Measurements from ENCODE around the gene SNPH.
"Not testable (repeated sequence)": the region's sequence is repeated elsewhere in the genome, so short reads cannot be mapped to it uniquely, and the experiment has no call there.

SNPH gene, protein sequence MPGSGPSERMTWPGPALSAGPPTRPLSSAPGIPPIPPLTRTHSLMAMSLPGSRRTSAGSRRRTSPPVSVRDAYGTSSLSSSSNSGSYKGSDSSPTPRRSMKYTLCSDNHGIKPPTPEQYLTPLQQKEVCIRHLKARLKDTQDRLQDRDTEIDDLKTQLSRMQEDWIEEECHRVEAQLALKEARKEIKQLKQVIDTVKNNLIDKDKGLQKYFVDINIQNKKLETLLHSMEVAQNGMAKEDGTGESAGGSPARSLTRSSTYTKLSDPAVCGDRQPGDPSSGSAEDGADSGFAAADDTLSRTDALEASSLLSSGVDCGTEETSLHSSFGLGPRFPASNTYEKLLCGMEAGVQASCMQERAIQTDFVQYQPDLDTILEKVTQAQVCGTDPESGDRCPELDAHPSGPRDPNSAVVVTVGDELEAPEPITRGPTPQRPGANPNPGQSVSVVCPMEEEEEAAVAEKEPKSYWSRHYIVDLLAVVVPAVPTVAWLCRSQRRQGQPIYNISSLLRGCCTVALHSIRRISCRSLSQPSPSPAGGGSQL

DNA sequence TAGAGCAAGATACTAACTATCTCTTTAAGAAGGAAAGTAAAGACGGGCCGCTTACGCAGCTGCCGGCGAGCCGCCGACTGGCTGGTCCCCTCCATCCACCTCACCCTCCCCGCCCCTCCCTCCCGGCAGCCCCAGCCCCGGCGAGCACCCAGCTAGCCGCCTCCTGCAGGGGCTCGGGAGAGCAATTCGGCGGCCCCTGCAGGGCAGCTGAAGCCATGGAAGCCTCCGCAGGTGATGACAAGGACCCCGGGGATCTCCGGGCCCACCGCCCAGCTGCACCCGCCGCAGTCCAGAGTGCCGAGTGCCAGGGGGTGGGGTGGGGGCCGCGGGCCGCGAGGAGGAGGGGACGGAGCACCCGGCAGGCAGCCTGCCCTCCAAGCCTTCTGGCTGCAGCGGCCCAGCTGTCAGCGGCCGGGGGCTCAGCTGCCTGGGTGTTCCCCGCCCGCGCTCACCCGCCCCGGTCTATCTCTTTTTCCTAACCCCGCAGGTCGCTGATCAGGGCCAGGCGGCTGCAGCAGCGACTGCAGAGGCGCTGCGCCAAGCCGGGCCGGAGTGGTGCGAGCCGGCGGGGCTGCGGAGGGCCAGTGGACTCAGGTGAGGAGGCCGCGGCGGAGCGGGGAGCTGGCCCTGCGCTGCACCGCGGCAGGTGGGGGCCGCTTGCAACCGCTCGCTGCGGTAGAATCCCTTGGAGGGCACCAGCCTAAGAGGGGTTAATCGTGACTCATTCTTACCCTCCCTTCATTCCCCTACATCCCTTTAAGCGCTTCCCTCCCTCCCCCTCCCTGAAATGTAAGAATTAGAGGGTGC is at the start of gene SNPH:
Gene SNPH, plus strand, starts transcription at position 128 of the 807 bp plus-strand sequence. CDS start 29,946 bp downstream, outside the sequence.
- DNase-seq: peak; percentile 73

DNA sequence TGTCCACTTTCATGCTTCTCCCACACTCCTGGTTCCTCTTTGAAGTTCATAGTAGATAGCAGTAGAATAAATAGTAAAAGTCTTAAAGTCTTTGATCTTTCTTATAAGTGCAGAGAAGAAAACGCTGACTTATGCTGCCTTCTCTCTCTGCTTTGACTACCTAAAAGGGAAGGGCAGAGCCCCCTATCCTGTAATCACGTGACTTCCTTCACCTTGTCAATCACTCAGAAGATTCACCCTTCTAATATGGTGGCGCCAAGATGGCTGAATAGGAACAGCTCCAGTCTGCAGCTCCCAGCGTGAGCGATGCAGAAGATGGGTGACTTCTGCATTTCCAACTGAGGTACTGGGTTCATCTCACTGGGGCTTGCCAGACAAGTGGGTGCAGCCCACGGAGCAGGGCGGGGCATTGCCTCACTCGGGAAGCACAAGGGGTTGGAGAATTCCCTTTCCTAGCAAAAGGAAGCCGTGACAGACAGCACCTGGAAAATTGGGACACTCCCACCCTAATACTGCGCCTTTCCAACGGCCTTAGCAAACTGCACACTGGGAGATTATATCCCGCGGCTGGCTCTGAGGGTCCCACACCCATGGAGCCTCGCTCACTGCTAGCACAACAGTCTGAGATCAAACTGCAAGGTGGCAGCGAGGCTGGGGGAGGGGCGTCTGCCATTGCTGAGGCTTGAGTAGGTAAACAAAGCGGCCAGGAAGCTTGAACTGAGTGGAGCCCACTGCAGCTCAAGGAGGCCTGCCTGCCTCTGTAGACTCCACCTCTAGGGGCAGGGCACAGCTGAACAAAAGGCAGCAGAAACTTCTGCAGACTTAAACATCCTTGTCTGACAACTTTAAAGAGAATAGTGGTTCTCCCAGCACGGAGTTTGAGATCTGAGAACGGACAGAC is 49.3 kb upstream of the SNPH start:
- not testable (repeated sequence) for DNase-seq

DNA sequence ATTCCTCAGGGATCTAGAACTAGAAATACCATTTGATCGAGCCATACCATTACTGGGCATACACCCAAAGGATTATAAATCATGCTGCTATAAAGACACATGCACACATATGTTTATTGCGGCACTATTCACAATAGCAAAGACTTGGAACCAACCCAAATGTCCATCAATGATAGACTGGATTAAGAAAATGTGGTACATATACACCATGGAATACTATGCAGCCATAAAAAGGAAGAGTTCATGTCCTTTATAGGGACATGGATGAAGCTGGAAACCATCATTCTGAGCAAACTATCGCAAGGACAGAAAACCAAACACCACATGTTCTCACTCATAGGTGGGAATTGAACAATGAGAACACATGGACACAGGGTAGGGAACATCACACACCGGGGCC is 43.3 kb upstream of the SNPH start:
- not testable (repeated sequence) for DNase-seq

DNA sequence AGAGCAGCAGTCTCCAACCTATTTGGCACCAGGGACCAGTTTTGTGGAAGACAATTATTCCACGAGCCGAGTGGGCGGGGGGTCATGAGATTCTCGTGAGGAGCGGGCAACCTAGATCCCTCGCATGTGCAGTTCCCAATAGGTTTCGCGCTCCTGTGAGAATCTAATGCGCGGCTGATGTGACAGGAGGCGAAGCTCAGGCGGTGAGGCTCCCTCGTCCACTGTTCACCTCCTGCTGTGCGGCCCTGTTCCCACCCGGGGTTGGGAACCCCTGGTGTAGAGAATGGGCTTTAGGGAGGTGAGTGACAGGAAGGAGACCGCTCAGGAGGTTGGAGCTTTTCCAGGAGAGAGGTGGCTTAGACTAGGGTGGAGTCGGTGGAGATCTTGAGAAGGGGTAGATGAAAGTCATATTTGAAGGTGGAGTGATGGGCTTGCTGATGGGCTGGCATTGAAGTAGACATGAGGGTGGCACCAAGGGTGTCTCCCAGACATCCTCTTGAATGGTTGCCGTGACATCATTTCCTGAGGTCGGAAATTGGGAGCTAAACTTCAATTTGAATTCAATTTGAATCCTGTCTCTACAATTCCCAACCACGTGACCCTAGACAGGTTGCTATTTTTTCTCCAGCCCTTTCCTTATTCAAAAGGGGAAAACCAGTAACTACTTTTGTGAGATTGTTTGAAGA is 41.7 kb upstream of the SNPH start:
- no peak for DNase-seq

DNA sequence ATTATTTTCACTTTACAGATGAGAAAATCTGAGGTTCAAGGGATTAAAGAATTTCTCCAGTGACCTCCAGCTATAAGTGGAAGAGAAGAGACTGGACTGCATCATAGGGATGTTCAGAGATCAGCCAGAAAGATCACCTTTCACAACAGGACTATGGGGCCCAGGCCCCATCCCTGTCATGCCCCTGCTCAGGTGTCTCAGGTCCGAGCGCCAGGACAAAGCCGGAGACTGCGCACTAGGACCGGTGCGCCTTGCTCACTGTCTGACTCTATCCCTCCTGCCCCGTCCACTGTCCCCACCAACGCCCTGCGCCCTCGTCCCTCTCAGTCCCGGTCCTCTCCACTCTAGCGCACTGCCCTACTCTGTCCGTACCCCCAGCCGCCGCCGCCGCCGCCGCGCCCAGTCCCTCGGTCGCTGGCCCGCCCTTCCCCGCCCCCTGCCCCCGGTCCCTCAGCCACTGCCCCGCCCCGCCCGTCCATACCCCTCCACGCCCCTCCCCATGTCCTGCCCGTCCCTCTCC is 40.8 kb upstream of the SNPH start:
- peak; percentile 89 for DNase-seq

DNA sequence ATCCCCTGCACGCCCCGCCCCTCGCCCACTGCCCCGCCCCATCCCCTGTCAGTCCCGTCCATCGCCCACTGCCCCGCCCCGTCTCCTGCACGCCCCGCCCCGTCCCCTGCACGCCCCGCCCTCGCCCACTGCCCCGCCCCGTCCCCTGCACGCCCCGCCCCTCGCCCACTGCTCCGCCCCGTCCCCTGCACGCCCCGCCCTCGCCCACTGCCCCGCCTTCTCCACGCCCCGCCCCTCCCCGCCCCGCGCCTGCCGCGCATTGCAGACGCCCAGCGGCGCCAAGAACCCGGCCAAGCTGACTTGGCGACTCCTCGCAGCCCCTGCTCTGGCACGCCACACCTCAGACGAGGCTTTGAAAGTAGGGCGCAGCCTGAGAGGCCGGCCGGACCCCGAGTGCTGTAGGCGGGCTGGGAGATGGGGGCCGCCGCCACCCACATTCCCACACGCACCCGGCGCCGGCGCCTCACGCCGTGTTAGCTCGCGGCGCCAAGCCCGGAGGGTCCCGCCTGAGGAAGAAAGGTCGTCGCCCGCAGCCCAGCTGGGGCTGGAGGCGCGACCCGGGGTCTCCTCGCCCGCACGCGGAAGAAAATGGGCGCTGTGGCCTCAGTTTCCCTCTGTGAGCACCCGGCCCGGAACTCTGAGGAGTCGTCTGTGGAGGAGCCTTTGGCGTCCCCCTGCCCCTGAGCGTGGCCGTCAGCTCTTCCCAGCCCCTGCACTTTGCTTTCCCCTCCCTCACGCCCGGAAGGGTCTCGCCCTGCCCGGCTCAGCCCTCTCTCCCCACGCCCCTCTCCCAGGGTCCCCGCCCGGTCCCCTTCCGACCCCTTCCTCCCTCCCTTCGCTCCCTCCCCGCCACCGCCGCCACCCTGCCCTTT is 40.1 kb upstream of the SNPH start, which contains the start of gene RAD21L1:
Gene RAD21L1, plus strand, starts transcription at position 262 of the 872 bp plus-strand sequence. CDS start 2,410 bp downstream, outside the sequence.
- DNase-seq: peak; percentile 89

DNA sequence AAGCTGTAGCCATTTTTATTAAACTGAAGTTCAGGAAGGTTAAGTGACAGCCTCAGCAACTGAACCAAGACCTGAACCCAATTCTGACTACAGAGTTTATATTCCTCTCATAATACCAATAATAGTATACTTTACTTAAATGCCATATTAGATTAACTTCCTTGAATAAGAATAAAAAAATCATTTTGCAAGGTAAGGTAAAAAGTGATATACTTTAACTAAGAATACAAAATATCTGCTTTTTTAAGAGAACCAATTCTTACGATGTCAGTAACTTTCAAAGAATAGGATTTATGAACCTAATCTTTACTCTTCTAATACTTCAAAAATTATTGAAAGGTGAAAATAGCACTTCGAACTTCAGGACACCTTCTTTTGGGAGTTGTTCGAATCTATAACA is 36.6 kb upstream of the SNPH start:
- DNase-seq: no peak

DNA sequence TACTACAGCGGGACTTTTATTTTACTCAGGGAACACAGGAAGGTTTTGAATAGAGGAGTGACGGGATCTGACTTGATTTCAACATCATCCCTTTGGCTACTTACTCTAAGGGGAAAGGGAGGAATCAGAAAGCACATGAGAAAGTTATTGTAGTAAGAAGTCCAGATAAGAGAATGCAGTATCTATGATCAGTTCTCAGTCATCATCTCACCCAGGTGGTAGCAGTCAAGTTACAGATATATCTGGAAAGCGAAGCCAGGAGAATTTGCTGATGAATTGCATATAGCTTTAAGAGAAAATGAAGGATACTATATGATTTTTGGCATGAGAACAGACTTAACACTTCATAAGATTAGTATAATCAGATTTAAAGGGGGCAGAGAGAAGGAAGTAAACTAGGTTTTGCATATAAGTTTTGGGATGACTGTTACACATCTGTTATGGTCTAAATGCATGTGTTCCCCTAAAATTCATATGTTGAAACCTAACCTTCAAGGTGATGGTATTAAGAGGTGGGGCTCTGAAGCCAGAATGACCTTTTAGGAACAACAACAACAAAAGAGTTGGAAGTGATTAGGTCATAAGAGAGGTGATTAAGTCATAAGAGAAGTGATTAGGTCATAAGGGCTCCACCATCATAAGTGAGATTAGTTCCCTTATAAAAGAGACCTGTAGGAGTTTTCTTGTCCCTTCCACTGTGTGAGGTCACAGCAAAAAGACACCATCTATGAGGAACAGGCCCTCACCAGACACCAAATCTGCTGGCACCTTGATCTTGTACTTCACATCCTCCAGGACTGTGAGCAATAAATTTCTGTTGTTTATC is 33.6 kb upstream of the SNPH start:
- no peak for DNase-seq

DNA sequence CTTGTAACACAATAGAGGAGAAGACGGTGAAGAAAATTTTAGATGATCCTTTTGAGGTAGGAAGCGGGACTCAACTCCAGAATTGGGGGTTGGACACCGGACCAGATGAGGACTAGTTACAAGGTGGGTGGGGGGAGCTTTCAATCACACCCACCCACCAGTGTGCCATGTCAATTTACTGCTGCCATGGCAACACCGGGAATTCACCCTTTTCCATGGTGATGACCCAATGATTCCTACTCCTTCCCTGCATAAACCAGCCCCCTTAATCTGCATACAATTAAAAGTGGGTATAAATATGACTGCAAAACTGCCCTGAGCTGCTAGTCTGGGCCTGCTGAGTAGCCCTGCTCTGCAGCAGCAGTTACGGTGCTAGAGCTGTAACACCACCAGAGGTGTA is 25.5 kb upstream of the SNPH start:
- no peak for DNase-seq

DNA sequence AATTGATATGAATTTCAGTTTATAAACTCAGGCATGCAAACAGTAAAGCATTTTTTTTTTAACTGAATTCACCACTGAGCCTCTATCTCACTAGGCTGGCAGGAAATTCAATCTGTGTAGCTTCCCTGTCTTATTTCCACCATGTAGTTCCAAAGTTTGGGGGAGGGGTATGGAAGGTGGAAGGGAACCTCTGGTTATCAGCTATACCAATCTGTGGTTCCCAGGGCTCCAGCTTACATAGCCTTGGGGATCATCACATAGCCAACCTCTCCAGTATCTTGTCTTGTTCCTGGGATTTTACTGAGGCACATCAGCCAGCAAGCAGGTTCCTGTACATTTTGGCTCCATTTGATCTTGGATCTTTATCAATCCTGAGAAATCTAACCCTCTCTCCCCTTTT is 24.6 kb upstream of the SNPH start:
- DNase-seq: no peak

DNA sequence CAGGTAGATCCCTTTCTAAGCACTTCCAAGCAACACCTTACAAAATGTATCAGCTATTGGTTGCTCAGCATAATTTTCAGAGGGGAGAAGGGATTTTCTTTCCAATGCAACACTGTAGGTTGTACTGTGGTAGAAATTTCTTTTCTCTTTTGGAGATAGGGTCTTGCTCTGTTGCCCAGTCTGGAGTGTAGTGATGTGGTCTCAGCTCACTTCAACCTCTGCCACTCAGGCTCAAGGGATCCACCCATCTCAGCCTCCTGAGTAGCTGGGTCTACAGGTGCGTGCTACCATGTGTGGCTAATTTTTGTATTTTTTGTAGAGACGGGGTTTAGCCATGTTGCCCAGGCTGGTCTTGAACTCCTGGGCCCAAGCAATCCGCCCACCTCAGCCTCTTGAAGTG is 24.0 kb upstream of the SNPH start:
- no peak for DNase-seq

DNA sequence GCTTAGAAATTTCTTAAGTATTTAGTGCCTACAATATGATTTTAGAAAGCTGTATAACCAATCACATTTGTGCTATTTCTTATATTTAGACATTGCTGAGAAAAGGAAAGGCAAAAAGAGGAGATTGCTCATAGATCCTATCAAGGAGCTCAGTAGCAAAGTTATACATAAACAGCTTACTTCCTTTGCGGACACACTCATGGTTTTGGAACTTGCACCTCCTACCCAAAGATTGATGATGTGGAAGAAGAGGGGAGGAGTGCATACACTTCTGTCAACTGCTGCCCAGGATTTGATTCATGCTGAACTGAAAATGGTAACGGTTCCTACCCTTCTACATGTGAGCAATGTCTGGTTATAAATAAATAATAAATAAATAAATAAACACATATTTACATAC is 23.6 kb upstream of the SNPH start:
- no peak for DNase-seq

DNA sequence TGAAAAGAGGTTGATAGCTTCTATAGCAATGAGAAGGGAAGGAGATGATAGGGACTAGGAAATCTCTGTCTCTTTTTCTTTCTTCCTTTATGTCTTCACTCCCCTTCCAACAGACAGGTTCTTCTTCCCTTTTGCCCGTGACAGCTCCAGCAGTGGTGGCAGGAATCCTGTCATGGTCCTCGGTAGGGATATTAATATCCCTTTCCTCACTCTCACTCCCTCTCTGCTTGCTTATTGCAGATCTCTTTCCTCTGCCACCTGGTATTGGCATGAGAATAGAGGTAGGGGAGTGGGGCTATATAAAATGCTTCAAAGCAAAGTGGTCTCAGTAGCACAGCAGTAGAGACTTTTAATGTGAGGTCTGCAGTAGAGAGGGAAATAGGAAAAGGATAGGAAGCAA is 20.5 kb upstream of the SNPH start:
- DNase-seq: no peak

DNA sequence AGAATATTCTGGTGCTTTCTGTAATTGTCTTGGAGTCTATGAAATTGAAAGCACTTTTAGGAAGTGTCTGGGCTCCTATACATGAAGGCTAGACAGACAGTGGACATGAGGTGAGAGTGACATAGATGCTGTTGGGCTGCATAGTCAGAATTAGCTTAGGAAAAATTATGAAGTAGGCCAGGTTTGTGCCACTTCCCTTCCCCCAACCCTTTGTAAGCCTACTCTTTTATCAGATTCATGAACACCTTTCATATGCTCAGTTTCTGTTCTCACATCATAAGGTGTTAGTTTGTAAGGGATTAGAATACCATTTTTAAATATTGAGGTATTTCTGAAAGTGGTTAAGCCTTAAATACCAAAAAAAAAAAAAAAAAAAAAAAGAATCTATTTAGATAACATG is 18.4 kb upstream of the SNPH start:
- no peak for DNase-seq

DNA sequence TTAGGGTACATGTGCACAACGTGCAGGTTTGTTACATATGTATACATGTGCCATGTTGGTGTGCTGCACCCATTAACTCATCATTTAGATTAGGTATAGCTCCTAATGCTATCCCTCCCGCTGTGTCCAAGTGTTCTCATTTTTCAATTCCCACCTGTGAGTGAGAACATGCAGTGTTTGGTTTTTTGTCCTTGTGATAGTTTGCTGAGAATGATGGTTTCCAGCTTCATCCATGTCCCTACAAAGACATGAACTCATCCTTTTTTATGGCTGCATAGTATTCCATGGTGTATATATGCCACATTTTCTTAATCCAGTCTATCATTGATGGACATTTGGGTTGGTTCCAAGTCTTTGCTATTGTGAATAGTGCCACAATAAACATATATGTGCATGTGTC is 15.8 kb upstream of the SNPH start:
- not testable (repeated sequence) for DNase-seq

DNA sequence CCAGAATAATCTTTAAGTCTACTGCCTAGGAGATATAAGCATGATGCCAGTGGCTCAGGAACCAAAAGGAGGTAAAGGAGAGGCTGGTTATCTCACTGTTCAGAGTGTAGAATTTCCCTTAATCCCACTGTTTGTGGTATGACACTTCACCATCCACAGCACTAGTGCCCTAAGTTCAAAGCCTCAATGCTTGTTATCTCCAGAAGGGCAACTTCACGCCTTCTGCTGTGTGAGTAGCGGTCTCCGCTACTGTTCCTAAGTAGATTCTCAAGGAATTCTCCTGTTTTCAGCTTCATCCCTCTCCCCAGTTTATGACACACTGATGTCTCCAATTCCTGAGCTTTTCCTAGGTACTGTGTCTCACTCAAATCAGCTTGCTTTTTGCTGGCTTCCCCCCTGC is 13.7 kb upstream of the SNPH start:
- DNase-seq: no peak

DNA sequence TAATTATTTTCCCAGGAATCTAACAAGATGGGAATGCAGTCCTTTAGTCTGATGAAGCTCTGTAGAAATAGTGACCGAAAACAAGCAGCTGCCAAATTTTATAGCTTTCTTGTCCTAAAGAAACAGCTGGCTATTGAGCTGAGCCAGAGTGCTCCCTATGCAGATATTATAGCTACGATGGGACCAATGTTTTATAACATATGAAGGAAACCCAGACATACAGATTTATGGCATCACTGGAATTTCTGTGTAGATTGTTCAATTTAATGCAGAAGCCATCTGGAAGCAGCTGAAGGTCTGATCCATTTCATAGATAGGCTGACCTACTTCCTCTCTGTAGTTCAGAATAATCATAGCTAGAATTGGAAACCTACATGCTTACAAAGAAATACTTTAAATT is 11.8 kb upstream of the SNPH start:
- DNase-seq: no peak

DNA sequence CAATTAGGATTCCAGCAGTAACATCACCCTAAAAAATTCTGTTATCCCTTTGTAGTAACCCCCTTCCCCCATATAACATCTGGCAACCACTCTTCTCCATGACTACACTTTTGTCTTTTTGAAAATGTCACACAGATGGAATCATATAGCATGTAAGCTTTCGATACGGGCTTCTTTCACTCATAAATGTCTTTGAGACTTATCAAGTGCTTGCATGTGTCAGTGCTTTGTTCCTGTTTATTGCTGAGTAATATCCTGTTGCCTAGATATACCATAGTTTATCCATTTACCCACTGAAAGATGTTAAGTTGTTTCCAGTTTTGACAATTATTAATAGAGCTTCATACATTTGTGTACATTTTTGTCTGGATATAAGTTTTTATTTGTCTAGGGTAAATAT is 10.4 kb upstream of the SNPH start:
- no peak for DNase-seq

DNA sequence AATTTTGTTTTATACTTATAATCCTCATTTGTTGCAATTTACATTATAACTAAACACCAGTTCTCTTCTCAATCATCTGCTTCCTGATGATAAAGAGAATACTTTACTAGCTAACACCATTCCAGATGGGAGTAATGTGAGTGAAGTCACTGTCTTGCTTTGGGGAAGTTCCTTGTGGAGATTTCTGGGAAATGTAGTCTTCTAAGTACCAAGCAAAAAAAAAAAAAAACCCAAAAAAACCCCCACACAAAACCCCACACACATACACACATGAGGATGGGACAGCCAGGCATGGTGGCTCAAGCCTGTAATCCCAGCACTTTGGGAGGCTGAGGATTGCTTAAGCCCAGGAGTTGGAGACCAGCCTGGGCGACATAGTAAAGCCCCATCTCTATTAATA is 2.2 kb upstream of the SNPH start:
- peak; percentile 23 for DNase-seq

DNA sequence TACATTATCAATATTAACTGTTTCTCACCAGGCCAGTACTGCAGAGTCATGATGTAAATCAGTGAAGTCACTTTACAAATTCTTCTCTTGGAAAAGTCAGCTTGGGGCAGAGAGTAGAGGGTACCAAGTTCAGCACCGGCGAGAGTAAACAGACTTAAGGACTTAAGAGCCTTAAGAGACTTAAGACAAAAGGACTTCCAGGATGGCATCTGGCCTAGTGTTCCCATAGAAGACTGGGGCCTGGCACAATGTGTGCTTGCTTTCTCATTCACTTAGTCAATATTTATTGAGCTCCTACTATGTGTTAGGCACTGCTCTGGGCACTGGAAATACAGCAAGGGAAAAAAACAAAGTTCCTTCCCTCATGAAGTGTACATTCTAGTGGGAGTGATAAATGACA is 1.4 kb upstream of the SNPH start:
- no peak for DNase-seq
